Activated CD4-positive, alpha-beta T cell treated with anti-CD3 and anti-CD28 coated beads, Interleukin-2, amount 50 U/mL, for 48 hours (primary cell): ENCODE results near the gene STEAP2.

Source experiments
- DNase-seq, 2 experiments: peaks; one replicate each; pipeline ENCODE4 v3.0.0-alpha.2; 2020

Gene STEAP2

DNA sequence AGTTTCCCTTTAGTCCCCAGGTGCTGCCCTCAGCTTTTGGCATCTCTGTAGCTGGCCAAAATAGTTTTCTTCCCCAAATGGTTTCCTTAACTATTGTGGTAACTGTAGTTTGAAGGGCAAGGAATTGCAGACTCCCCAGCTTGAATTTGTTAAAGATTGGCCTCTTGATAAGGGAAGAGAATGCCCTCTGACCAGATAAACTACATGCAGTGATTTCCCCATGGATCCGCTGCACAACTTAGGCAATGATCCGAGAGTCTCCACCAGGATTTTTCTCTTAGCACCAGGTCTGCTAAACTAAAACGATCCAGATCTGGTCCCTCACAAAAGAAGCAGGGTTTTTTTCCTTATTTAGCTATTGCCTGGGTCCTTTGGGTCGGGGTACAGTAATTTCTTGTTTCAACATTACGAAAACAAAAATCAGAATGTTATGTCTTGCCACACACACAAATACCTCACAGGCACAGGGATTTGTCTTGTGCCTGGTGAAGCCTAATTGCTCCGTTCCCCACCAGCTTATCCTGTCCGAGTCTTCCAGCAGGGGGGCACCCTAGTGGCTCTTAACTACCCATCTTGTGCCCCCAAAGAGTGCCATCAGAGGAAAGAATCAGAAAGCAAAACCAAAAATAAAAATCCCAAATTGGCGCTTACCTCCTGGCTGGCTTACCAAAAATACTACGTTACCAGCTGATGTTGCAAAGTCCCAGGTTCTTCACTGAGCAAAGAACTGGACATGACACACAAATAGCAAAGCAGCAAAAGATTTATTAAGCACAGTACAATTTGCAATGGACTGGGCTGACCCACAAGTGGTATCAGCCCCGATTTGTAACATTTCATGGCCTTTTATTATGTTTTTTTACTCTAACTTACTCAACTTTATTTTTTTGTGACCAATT is 16.4 kb upstream of the STEAP2 start:
- DNase-seq = no peak

DNA sequence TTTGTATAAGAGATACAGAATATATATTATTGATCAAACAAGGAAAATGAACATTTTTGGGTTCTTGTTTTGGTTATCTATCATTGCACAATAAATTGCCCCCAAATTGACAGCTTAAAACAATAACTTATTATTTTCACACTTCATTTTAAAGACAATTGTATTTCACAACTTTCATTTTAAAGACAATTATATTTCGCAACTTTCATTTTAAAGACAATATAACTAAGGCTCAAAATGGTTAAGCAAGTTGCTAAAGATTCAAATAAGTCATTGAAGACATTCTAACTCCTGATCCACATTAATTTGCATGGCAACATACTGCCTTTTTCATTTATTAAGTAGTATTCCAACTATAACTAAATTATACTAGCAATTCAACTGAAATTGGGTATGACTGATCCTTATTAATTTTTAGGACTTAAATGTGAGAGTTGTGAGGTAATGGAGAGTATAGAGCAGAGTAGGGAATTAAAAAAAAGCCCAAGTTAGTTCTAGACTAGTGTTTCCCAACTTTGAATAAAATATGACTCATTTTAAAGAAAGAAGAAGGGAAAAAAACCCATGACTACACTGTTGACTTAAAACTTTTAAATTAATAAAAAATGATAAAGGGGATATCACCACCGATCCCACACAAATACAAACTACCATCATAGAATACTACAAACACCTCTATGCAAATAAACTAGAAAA is 9.9 kb upstream of the STEAP2 start:
- DNase-seq = no peak

DNA sequence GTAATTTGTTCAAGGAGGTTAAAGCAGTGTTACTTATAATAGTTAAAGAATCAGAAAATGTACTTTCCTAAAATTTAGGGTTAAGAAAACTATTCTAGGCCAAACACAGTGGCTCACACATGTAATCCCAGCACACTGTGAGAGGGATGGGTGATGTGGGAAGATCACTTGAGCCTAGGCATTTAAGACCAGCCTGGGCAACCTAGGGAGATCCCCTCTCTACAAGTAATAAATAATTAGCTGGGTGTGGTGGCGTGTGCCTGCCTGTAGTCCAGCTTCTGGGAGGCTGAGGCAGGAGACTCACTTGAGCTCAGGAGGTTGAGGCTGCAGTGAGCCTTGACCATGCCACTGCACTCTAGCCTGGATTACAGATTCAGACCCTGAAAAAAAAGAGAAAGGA is 3.6 kb upstream of the STEAP2 start:
- DNase-seq = no peak

DNA sequence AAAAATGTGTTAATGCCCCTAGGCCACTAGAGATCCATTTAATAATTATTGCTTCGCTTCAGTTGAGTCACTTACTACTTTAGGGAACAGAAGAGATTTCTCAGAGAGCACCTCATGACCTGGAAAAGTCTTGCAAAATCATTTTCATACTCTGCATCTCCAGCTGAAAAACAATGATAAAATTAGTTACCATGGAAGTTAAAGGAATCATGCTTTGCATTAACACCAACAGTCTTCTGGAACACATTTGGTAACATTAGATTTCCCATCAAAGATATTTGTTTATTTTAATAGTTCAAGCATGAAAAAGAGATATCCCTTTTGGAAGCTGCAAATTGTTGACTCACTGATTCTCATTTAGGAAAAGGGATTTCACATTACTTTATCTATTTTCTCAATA is 1.8 kb upstream of the STEAP2 start:
- DNase-seq = no peak

DNA sequence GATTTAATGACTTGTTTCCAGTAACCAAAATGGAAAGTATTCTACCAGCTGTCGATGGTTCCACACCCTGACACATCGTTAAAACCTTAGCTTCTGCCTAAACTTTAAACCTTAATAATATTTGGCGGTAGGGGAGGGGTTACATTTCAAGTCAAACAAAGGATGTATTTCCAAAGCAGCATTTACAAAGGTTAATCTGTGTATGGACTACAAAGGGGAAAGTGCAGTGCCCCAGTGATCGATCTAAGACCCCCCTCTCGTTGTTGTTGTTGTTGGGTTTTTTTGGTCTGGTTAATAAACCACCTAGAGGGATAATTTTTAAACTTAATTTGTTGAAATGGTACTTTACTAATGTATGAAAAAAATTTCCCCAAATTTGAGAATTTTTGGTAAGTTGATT is 1.1 kb upstream of the STEAP2 start:
- no peak for DNase-seq

DNA sequence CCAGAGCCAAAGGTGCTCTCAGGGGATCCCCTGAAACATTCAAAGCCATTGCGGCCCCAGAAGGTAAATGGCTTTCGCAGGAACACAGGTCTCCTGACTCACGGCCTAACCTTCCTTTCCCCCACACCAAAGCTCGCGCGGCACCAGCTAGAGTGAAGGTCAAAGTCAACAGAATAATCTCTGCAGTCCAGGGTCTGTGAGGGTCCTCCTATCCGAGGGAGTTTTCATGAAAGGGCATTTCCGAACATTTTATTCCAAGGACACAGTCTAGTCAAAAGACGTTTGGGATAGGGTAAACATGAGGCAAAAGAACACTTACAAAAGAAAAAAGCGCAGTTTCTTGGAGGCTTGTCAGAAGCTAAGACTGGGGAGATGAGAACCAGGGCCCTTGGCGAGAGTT is 559 bp upstream of the STEAP2 start:
- no peak for DNase-seq

DNA sequence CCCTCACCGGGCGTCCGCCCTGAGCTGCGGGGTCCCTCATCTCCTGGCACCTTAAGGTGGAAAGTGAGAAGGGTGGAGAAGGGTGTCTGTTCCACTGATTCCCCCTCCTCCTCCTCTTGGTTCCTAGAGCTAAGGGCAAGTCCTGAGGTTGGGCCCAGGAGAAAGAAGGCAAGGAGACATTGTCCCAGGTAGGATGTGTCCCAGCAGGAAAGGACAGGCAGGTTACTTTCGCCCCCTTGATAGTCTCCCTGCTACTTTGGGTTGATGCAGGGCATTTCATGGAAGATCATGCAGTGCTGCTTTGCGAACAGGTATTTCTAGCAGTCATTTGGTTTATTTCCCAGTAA is 582 bp downstream of the STEAP2 start:
- DNase-seq = no peak

DNA sequence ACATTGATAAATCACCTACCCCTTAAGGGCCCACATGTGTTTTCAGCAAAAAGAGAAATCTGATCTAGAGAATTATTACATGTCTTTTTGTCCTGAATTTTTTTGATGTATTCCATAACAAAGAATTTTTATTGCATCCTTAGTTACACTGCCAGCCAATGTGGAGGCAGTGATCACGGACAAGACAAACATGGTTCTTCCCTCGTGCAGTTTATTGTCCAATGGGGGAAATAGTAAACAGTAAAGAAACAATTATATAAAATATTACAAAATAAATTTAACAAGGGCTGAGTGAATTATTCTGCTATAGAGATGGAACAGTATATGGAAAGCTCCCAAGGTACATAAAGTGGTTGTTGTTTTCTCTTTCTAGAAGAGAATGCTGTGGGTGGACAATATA is 2.0 kb downstream of the STEAP2 start:
- DNase-seq = no peak

DNA sequence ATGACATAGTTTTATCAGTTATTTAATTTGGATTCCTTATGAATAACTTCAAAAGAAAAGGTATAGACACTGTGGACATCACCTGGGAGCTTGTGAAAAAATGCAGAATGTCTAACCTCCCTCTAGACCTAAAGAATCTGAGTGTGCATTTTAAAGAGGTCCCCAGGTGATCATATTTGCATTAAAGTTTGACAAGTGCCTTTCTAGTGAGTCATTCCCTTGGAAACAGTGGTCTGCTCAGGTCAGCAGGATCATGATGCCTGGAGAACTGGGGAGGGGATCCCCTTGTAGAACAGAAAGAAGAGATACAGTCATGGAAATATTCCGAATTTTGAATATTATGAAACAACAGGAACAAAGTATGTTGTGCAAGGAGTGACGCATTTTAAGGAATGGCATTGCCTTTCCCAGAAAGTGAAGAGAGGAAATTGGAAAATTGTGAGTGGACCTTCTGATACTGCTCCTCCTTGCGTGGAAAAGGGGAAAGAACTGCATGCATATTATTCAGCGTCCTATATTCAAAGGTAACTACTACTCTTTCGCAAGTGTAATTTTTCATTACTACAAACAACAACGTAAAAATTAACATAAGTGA is 4.6 kb downstream of the STEAP2 start:
- no peak for DNase-seq

DNA sequence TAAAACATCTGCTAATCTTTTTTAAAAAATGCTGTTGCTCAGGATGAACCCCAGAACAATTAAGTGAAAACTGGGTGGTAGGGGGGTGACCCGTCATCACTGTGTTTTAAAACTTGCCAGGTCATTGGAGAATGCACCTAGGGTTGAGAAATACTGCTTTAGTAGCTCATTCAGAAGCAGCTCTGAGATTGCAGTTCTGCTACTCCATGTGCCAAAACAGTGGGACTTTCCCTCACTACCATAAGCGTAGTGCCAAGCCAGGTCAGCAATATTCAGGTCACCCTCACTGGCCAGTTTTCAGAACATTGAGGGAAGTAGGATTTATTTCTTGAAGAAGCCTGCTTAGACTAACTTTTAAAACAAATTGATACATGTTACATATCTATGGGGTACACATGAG is 5.2 kb downstream of the STEAP2 start:
- no peak for DNase-seq

DNA sequence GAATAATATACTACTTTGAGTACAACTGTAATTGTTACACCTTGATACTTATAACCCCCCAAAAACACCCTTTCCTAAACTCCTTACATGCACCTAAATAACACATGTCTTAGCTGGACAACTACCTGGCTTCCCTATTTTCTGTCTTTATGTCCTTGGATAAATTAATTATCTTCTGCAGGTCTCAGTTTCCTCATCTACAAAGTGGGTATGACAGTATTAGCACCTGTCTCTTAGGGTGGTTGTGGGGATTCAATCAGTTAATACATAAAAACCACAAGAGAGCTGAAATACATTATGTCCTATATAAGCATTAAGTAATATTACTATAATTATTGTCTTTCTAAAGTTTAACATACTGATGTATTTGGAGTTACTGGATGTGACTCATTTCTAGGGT is 10.8 kb downstream of the STEAP2 start:
- no peak for DNase-seq

DNA sequence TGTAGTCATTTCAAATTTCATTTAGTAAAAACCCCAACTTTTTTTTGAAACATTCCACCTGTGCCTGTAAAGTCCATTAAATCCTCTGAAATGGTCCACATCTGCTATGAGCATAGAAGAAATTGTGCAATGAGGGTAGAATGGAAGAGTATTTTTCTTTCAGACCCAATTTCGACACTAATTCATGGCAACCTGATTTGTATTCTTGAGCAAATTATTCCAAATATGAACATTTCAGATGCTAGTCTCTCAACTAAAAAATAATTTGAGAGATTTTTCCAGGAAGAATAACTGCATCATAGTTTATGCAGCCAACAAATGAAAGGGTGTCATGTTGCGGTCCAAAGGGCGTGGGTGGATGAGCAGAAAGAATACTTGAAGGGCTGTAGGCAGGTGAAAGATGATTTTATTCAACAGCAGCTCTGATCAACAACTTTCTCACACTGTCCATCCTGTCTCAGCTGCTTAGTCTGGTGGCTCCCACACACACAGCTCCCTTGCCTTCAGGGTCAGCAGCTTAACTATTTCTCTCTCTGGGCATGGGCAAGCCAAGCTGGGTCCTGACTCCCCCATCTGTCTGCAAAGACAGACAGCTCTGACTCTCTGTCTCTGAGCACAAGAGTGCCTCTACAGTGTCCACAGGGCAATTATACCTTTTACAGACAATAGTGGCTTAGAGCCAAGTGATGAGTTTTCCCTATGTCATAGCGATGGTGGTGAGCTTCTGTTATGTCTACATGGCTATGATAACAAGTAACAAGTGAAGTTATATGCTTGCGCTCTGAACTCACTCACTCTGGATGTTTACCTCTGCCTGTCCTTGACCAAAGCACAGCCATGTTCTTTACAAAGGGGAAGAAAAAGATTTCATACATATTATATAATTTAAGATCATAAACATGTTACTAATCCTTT is 11.5 kb downstream of the STEAP2 start:
- no peak for DNase-seq

DNA sequence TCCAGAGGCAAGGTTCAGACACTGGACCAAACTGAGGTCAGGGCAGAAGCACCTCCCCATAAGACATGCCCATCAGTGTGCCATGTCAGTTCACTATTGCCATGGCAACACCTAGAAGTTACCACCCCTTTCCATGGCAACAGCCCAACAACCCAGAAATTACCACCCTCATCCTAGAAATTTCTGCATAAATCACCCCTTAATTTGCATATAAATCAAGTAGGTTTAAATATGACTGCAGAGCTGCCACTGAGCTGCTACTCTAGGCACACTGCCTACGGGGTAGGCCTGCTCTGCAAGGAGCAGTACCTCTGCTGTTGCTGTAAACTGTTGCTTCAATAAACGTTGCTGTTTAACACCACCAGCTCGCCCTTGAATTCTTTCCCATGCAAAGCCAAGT is 12.7 kb downstream of the STEAP2 start:
- no peak for DNase-seq

DNA sequence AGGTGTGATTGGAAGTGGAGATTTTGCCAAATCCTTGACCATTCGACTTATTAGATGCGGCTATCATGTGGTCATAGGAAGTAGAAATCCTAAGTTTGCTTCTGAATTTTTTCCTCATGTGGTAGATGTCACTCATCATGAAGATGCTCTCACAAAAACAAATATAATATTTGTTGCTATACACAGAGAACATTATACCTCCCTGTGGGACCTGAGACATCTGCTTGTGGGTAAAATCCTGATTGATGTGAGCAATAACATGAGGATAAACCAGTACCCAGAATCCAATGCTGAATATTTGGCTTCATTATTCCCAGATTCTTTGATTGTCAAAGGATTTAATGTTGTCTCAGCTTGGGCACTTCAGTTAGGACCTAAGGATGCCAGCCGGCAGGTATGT is 13.6 kb downstream of the STEAP2 start:
- DNase-seq = no peak

DNA sequence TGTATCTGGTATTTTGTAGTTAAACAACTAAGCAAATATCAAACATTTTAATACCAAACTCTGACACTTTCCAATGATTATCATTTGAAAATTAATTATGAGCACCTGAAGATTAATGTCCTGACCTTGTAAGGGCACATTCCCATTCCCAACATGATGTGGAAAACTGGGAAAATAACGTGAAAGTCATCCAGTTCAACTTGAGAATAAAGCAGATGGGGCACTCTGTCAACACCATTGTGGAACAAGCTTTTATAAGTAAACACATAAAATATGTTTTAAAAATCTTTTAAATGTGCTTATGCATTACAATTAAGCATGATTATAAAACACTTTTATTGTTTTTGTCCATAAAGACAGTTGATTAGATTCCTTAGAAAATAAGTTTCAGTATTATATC is 14.1 kb downstream of the STEAP2 start:
- no peak for DNase-seq

DNA sequence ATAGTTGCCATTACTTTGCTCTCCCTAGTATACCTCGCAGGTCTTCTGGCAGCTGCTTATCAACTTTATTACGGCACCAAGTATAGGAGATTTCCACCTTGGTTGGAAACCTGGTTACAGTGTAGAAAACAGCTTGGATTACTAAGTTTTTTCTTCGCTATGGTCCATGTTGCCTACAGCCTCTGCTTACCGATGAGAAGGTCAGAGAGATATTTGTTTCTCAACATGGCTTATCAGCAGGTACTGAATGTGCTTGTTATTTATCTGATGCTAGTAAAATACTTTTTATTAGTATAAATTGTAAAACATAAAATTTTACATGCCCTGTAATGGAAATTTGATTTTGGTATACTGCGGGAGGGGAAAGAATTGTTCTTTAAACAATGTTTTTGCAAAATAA is 15.7 kb downstream of the STEAP2 start:
- no peak for DNase-seq

DNA sequence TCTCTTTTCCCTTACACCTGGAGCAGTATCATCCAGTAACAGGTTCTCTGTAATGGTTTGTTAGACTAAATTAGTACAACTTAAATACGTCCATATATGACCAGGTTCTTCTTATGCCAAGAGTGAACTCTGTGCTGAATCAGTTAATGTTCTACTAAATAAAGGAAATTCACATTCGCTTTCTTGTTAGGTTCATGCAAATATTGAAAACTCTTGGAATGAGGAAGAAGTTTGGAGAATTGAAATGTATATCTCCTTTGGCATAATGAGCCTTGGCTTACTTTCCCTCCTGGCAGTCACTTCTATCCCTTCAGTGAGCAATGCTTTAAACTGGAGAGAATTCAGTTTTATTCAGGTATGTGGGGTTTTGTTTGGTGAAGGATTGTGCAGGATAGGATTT is 18.1 kb downstream of the STEAP2 start:
- DNase-seq = no peak

DNA sequence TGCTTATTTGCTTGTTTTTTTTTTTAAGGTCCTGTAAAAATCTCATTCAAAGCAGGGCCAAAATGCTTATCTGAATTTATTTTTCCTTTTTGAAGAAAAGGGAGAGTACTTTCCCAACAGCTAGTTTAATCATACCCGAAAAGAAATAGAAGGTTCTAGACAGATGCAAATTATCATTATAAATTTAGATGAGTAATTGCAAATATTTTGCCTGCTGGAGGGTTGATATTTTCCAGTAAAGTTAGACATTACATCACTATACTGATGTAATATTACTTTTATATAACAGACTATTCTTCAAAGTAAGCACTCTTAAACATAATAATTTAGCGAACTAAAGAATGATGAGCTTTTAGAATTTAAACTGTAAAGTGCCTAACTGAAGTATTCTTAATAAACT is 19.3 kb downstream of the STEAP2 start:
- DNase-seq = no peak

DNA sequence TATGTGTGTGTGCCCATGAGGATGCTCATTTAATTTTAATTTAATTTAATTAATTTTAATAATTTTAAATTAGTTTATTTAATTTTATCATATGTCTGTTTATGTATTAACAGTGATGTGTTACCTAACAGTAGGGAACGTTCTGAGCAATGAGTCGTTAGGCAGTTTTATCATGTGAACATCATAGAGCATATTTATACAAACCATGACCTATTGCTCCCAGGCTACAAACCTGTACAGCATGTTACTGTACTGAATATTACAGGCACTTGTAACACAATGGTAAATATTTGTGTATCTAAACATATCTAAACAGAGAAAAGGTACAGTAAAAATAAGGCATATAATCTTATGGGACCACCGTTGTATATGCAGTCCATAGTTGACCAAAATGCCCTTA is 19.8 kb downstream of the STEAP2 start:
- DNase-seq = no peak

DNA sequence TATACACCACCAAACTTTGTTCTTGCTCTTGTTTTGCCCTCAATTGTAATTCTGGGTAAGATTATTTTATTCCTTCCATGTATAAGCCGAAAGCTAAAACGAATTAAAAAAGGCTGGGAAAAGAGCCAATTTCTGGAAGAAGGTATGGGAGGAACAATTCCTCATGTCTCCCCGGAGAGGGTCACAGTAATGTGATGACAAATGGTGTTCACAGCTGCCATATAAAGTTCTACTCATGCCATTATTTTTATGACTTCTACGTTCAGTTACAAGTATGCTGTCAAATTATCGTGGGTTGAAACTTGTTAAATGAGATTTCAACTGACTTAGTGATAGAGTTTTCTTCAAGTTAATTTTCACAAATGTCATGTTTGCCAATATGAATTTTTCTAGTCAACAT is 20.9 kb downstream of the STEAP2 start:
- no peak for DNase-seq

DNA sequence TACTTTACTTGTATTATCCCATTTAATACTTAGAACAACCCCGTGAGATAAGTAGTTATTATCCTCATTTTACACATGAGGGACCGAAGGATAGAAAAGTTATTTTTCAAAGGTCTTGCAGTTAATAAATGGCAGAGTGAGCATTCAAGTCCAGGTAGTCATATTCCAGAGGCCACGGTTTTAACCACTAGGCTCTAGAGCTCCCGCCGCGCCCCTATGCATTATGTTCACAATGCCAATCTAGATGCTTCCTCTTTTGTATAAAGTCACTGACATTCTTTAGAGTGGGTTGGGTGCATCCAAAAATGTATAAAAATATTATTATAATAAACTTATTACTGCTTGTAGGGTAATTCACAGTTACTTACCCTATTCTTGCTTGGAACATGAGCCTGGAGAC is 22.0 kb downstream of the STEAP2 start:
- no peak for DNase-seq

DNA sequence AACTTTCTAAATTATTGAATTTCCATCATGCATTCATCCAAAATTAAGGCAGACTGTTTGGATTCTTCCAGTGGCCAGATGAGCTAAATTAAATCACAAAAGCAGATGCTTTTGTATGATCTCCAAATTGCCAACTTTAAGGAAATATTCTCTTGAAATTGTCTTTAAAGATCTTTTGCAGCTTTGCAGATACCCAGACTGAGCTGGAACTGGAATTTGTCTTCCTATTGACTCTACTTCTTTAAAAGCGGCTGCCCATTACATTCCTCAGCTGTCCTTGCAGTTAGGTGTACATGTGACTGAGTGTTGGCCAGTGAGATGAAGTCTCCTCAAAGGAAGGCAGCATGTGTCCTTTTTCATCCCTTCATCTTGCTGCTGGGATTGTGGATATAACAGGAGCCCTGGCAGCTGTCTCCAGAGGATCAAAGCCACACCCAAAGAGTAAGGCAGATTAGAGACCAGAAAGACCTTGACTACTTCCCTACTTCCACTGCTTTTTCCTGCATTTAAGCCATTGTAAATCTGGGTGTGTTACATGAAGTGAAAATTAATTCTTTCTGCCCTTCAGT is 25.3 kb downstream of the STEAP2 start:
- no peak for DNase-seq

DNA sequence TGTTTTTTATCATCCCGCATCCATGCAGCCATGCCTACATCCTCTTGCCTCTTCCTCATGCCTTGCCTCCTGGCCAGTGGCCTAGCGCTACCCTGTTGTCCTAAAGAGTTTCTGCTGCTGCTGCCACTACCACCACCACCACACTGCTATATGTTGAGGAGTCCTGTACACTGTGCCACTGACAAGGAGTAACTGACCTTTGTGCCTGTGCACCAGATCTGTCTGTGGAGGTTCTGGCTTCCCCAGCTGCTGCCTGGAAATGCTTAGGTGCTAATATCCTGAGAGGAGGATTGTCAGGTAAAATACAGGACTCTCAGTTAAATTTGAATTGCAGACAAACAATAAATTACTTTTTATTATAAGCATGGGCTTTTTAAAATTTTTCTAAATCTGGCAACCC is 26.5 kb downstream of the STEAP2 start:
- DNase-seq = no peak
